HepG2 (cell line): Measurements from ENCODE around the gene MIEF2. TPM values are rescaled to one million over a fixed set of nuclear protein-coding genes. Genes with fewer than 3 reads are reported as not detected.

Experiments
- ARHGAP35 ChIP-seq: sonication (generic); formaldehyde crosslinking; IDR thresholded peaks from 2 replicates; pipeline ENCODE4 v1.9.0; 2022; ENCODE audit warnings: mild to moderate bottlenecking, inconsistent platforms, moderate library complexity, missing genetic modification reagents, borderline replicate concordance
- ASH2L ChIP-seq: fragments of 300-600, 200-600 bp; sonication (generic); IDR thresholded peaks from 2 replicates; pipeline ENCODE4 v1.7.0; 2017; ENCODE audit warnings: low read depth, mild to moderate bottlenecking, moderate library complexity, mixed read lengths, low read length; ENCODE audit not compliant: insufficient read length
- E2F2 ChIP-seq: sonication (generic); formaldehyde crosslinking; IDR thresholded peaks from 2 replicates; pipeline ENCODE4 v1.4.0; 2020; ENCODE audit warnings: missing genetic modification reagents, borderline replicate concordance
- GFI1 ChIP-seq: sonication (generic); formaldehyde crosslinking; IDR thresholded peaks from 2 replicates; pipeline ENCODE4 v1.5.0; 2020; ENCODE audit warnings: missing genetic modification reagents, mild to moderate bottlenecking, borderline replicate concordance
- HOMEZ ChIP-seq: IDR thresholded peaks from 2 replicates; pipeline ENCODE4 v1.6.1; 2016; ENCODE audit warnings: low read depth
- KDM1A ChIP-seq: IDR thresholded peaks from 2 replicates; pipeline ENCODE4 v1.6.1; 2016; ENCODE audit warnings: missing compliant biosample characterization
- LCORL ChIP-seq, 2 experiments: fragments of 450-650 bp in 1 of 2; sonication (generic) in 1 of 2; formaldehyde crosslinking in 1 of 2; IDR thresholded peaks; 2 replicates each; pipeline versions ENCODE4 v1.5.0 to v1.6.1; 2017 to 2020; ENCODE audit warnings: antibody characterized with exemption in 1 of 2, missing genetic modification reagents in 1 of 2
- MEIS1 ChIP-seq: sonication (generic); formaldehyde crosslinking; IDR thresholded peaks from 2 replicates; pipeline ENCODE4 v1.9.0; 2021; ENCODE audit warnings: mild to moderate bottlenecking, missing genetic modification reagents, moderate library complexity, borderline replicate concordance
- MEIS2 ChIP-seq: sonication (generic); formaldehyde crosslinking; IDR thresholded peaks from 2 replicates; pipeline ENCODE4 v1.9.0; 2021; ENCODE audit warnings: mild to moderate bottlenecking, missing genetic modification reagents
- NFATC3 ChIP-seq: sonication (generic); formaldehyde crosslinking; IDR thresholded peaks from 2 replicates; pipeline ENCODE4 v1.5.1; 2020; ENCODE audit warnings: mild to moderate bottlenecking, missing genetic modification reagents
- NFIB ChIP-seq: sonication (generic); formaldehyde crosslinking; IDR thresholded peaks from 2 replicates; pipeline ENCODE4 v1.9.0; 2021; ENCODE audit warnings: missing genetic modification reagents, mild to moderate bottlenecking, borderline replicate concordance
- NKX3-1 ChIP-seq: sonication (generic); formaldehyde crosslinking; IDR thresholded peaks from 2 replicates; pipeline ENCODE4 v1.5.0; 2020; ENCODE audit warnings: missing genetic modification reagents
- NR1H2 ChIP-seq: sonication (generic); formaldehyde crosslinking; IDR thresholded peaks from 2 replicates; pipeline ENCODE4 v1.8.1; 2022; ENCODE audit warnings: low read depth, missing genetic modification reagents, borderline replicate concordance
- NR2C2 ChIP-seq: sonication (generic); formaldehyde crosslinking; IDR thresholded peaks from 2 replicates; pipeline ENCODE4 v1.4.0; 2020; ENCODE audit warnings: missing genetic modification reagents, mild to moderate bottlenecking, moderate library complexity, borderline replicate concordance
- STAG1 ChIP-seq: sonication (generic); formaldehyde crosslinking; IDR thresholded peaks from 2 replicates; pipeline ENCODE4 v1.4.0; 2020; ENCODE audit warnings: missing genetic modification reagents
- ZMAT3 ChIP-seq: sonication (generic); formaldehyde crosslinking; conservative IDR thresholded peaks from 2 replicates; pipeline ENCODE4 v1.7.0; 2021; ENCODE audit warnings: missing genetic modification reagents
- ZNF441 ChIP-seq: sonication (generic); formaldehyde crosslinking; IDR thresholded peaks from 2 replicates; pipeline ENCODE4 v1.7.0; 2021; ENCODE audit warnings: missing genetic modification reagents, borderline replicate concordance
- ZNF513 ChIP-seq: sonication (generic); formaldehyde crosslinking; conservative IDR thresholded peaks from 2 replicates; pipeline ENCODE4 v1.5.0; 2020; ENCODE audit warnings: missing genetic modification reagents
- ZNF547 ChIP-seq: sonication (generic); formaldehyde crosslinking; IDR thresholded peaks from 2 replicates; pipeline ENCODE4 v1.5.1; 2020; ENCODE audit warnings: mild to moderate bottlenecking, missing genetic modification reagents
- ZNF629 ChIP-seq: sonication (generic); formaldehyde crosslinking; conservative IDR thresholded peaks from 2 replicates; pipeline ENCODE4 v1.5.0; 2020; ENCODE audit warnings: missing genetic modification reagents
- ZNF770 ChIP-seq: sonication (generic); formaldehyde crosslinking; IDR thresholded peaks from 2 replicates; pipeline ENCODE4 v1.5.0; 2020; ENCODE audit warnings: mild to moderate bottlenecking, missing genetic modification reagents
- ZNF781 ChIP-seq: sonication (generic); formaldehyde crosslinking; IDR thresholded peaks from 2 replicates; pipeline ENCODE4 v1.5.1; 2020; ENCODE audit warnings: borderline replicate concordance, mild to moderate bottlenecking, missing genetic modification reagents; ENCODE audit errors: not compliant biosample characterization
- ZSCAN30 ChIP-seq: sonication (generic); formaldehyde crosslinking; IDR thresholded peaks from 2 replicates; pipeline ENCODE4 v1.5.0; 2020; ENCODE audit warnings: mild to moderate bottlenecking, missing genetic modification reagents
- polyA plus RNA-seq, 8 experiments: library from polyadenylated mRNA; depleted of rRNA in 3 of 8; stranded (reverse) in 7 of 8; unstranded in 1 of 8; fragments of >200 nt; fragmentation: Illumina TruSeq in 4 of 8; extraction: Trizol in 4 of 8; gene quantifications; 2 replicates each; pipeline versions ENCODE4 v1.2.1 to v1.2.3, GENCODE V29; 2011 to 2016; ENCODE audit warnings: low read depth in 4 of 8, missing spikeins in 1 of 8, mixed read lengths in 1 of 8; ENCODE audit not compliant: insufficient read depth in 1 of 8
- total RNA-seq, 5 experiments: library from RNA; depleted of rRNA; stranded (reverse); fragments of >200 nt; fragmentation: Illumina TruSeq; extraction: Trizol; gene quantifications; 2 replicates each; pipeline ENCODE4 v1.2.3, GENCODE V29; 2016; ENCODE audit warnings: low read depth in 1 of 5

Gene MIEF2
- total and polyA plus RNA-seq, 2 of the 13 experiments (the other 11 are each of a cell fraction or from before 2014, with no cell fraction given): 6.0 to 8.0 TPM

GRCh38 chr17:18259621-18260331 lies 686 bp upstream of the MIEF2 start (continued):
- 0 out of 2 replicates have a peak, but pooled peaks have one; percentile 56 for TF ChIP-seq ZNF770 (CRISPR knock-in tag)
- TF ChIP-seq MEIS2 (CRISPR knock-in tag): no peak
- TF ChIP-seq NR2C2 (CRISPR knock-in tag): no peak
- no peak for TF ChIP-seq ARHGAP35 (CRISPR knock-in tag)
- no peak for TF ChIP-seq ASH2L
- TF ChIP-seq NKX3-1 (CRISPR knock-in tag): 0 out of 2 replicates have a peak, but pooled peaks have one; percentile 23
- TF ChIP-seq ZNF781 (CRISPR knock-in tag): no peak
- no peak for TF ChIP-seq NFIB
- peak; percentile 90 for TF ChIP-seq ZNF629 (CRISPR knock-in tag)
- no peak for TF ChIP-seq ZNF513
- TF ChIP-seq MEIS1 (CRISPR knock-in tag): no peak
- no peak for TF ChIP-seq HOMEZ
- 0 out of 2 replicates have a peak, but pooled peaks have one; percentile 11 for TF ChIP-seq ZMAT3
- peak; percentile 78; the same call in 1 of the 2 replicates for TF ChIP-seq ZSCAN30 (CRISPR knock-in tag)
- no peak for TF ChIP-seq E2F2 (CRISPR knock-in tag)
- 0 out of 2 replicates have a peak, but pooled peaks have one; percentile 30 for TF ChIP-seq GFI1 (CRISPR knock-in tag)
- no peak for TF ChIP-seq NR1H2 (CRISPR knock-in tag)
- TF ChIP-seq ZNF547 (CRISPR knock-in tag): no peak
- no peak for TF ChIP-seq NFATC3 (CRISPR knock-in tag)
- no peak for TF ChIP-seq STAG1 (CRISPR knock-in tag)
- 0 out of 2 replicates have a peak, but pooled peaks have one; percentile 37 for TF ChIP-seq ZNF441
- TF ChIP-seq LCORL (IDR thresholded peaks at IDR 0.05): no peak
- 0 out of 2 replicates have a peak, but pooled peaks have one; percentile 11 for TF ChIP-seq LCORL (CRISPR knock-in tag; IDR thresholded peaks at IDR 0.05)
- peak; percentile 72; the same call in 1 of the 2 replicates for TF ChIP-seq KDM1A
